HUES6 (cell line): ENCODE data around the gene EEFSEC.

Experiments
- H3K27ac ChIP-seq: 2 replicates; pipeline ENCODE4 v1.7.0; 2013; ENCODE audit warnings: low read depth, mild to moderate bottlenecking, low read length, inconsistent platforms
- H3K27me3 ChIP-seq: 2 replicates; pipeline ENCODE4 v1.6.1; 2013; ENCODE audit warnings: low read length; ENCODE audit not compliant: control insufficient read depth, insufficient read depth
- H3K36me3 ChIP-seq: 2 replicates; pipeline ENCODE4 v1.6.1; 2013; ENCODE audit warnings: low read length; ENCODE audit not compliant: control insufficient read depth, insufficient read depth
- H3K4me1 ChIP-seq: 2 replicates; pipeline ENCODE4 v1.6.1; 2013; ENCODE audit warnings: low read length; ENCODE audit not compliant: control insufficient read depth, insufficient read depth
- H3K4me3 ChIP-seq: 2 replicates; pipeline ENCODE4 v1.5.1; 2013; ENCODE audit warnings: low read depth, low read length
- H3K9ac ChIP-seq: one replicate; pipeline ENCODE4 v1.6.1; 2013; ENCODE audit warnings: mild to moderate bottlenecking, low read length
- H3K9me3 ChIP-seq: 2 replicates; pipeline ENCODE4 v1.6.1; 2013; ENCODE audit warnings: low read depth, low read length; ENCODE audit not compliant: control insufficient read depth, insufficient read depth

EEFSEC gene

GRCh38 chr3:128334086-128334645, 180.9 kb downstream of the EEFSEC start:
- H3K9me3 ChIP-seq: no peaks in the 10 kb centered on the region
- no peak overlapping the region for H3K4me3 ChIP-seq
- H3K9ac ChIP-seq: no peak overlapping the region
- H3K27me3 ChIP-seq: no peaks in the 10 kb centered on the region
- H3K36me3 ChIP-seq: no peaks in the 10 kb centered on the region
- H3K27ac ChIP-seq: no peak overlapping the region
- H3K4me1 ChIP-seq: peaks cover 15% of the 10 kb centered on the region; the same call in 1 of the 2 replicates

- peaks cover 17% of the 10 kb centered on the region; the same call in 1 of the 2 replicates for H3K4me1 ChIP-seq
- no peaks in the 10 kb centered on the region for H3K9me3 ChIP-seq
- no peak overlapping the region for H3K4me3 ChIP-seq
- no peaks in the 10 kb centered on the region for H3K27me3 ChIP-seq
- no peak overlapping the region for H3K9ac ChIP-seq
- H3K36me3 ChIP-seq: no peaks in the 10 kb centered on the region
- no peak overlapping the region for H3K27ac ChIP-seq
These were observed 181.5 kb downstream of the EEFSEC start for GRCh38 chr3:128334766-128335165.

- H3K9ac ChIP-seq: no peak overlapping the region
- no peaks in the 10 kb centered on the region for H3K36me3 ChIP-seq
- no peak overlapping the region for H3K27ac ChIP-seq
- no peak overlapping the region for H3K4me3 ChIP-seq
- H3K9me3 ChIP-seq: no peaks in the 10 kb centered on the region
- H3K4me1 ChIP-seq: peaks cover 17% of the 10 kb centered on the region; the same call in 1 of the 2 replicates
- H3K27me3 ChIP-seq: no peaks in the 10 kb centered on the region
These were observed 182.5 kb downstream of the EEFSEC start for GRCh38 chr3:128335621-128336296.

- Histone ChIP-seq H3K36me3 (peaks cover 3% of the 10 kb centered on the region; the same call in 1 of the 2 replicates), H3K9me3 (no peaks in the 10 kb centered on the region), H3K9ac (no peak overlapping the region), H3K4me3 (no peak overlapping the region), H3K27ac (no peak overlapping the region), H3K27me3 (no peaks in the 10 kb centered on the region), H3K4me1 (peaks cover 17% of the 10 kb centered on the region; the same call in 1 of the 2 replicates)
These were observed 183.3 kb downstream of the EEFSEC start for GRCh38 chr3:128336337-128337156.

GRCh38 chr3:128337305-128337704, 184.0 kb downstream of the EEFSEC start:
- H3K9me3 ChIP-seq: no peaks in the 10 kb centered on the region
- peaks cover 6% of the 10 kb centered on the region; the same call in 1 of the 2 replicates for H3K36me3 ChIP-seq
- H3K4me3 ChIP-seq: no peak overlapping the region
- no peak overlapping the region for H3K27ac ChIP-seq
- H3K4me1 ChIP-seq: peaks cover 17% of the 10 kb centered on the region; the same call in 1 of the 2 replicates
- H3K9ac ChIP-seq: no peak overlapping the region
- H3K27me3 ChIP-seq: no peaks in the 10 kb centered on the region

GRCh38 chr3:128338536-128339330, 185.5 kb downstream of the EEFSEC start:
- Histone ChIP-seq H3K4me3 (no peak overlapping the region), H3K9me3 (no peaks in the 10 kb centered on the region), H3K4me1 (peaks cover 24% of the 10 kb centered on the region; the same call in 1 of the 2 replicates), H3K36me3 (peaks cover 8% of the 10 kb centered on the region; the same call in 1 of the 2 replicates), H3K27me3 (no peaks in the 10 kb centered on the region), H3K9ac (no peak overlapping the region), H3K27ac (no peak overlapping the region)

GRCh38 chr3:128339491-128340012, 186.3 kb downstream of the EEFSEC start:
- no peak overlapping the region for H3K4me3 ChIP-seq
- peaks cover 8% of the 10 kb centered on the region; the same call in 1 of the 2 replicates for H3K36me3 ChIP-seq
- H3K4me1 ChIP-seq: peaks cover 28% of the 10 kb centered on the region; the same call in 1 of the 2 replicates
- no peak overlapping the region for H3K27ac ChIP-seq
- H3K9me3 ChIP-seq: no peaks in the 10 kb centered on the region
- no peak overlapping the region for H3K9ac ChIP-seq
- H3K27me3 ChIP-seq: no peaks in the 10 kb centered on the region

- Histone ChIP-seq H3K9ac (no peak overlapping the region), H3K4me1 (peaks cover 26% of the 10 kb centered on the region; the same call in 1 of the 2 replicates), H3K4me3 (no peak overlapping the region), H3K27ac (no peak overlapping the region), H3K9me3 (no peaks in the 10 kb centered on the region), H3K36me3 (peaks cover 8% of the 10 kb centered on the region; the same call in 1 of the 2 replicates), H3K27me3 (no peaks in the 10 kb centered on the region)
These were observed 187.1 kb downstream of the EEFSEC start for GRCh38 chr3:128340198-128340903.

GRCh38 chr3:128340904-128341555, 187.7 kb downstream of the EEFSEC start:
- Histone ChIP-seq H3K36me3 (peaks cover 8% of the 10 kb centered on the region; the same call in 1 of the 2 replicates), H3K9me3 (no peaks in the 10 kb centered on the region), H3K4me1 (peaks cover 20% of the 10 kb centered on the region; the same call in 1 of the 2 replicates), H3K27me3 (no peaks in the 10 kb centered on the region), H3K4me3 (no peak overlapping the region), H3K27ac (no peak overlapping the region), H3K9ac (no peak overlapping the region)
